GM19468 (cell line): ENCODE data around the gene PDIA5.
A peak's percentile ranks its signal among the peaks of the same experiment; 100 is the strongest.

Source experiments
- ATAC-seq: cut with Tn5 transposase; IDR thresholded peaks from one replicate; pipeline ENCODE4 v1.9.1; 2021; ENCODE audit warnings: mild to moderate bottlenecking, moderate library complexity, moderate number of reproducible peaks; ENCODE audit not compliant: unreplicated experiment; ENCODE audit errors: extremely low read depth

Gene PDIA5

GRCh38 chr3:123066896-123067688 is at the start of gene PDIA5:
PDIA5 (plus strand) TSS chr3:123067025; CDS start chr3:123067165, 140 bp downstream.
- peak; percentile 69 for ATAC-seq

GRCh38 chr3:123018683-123019082 is 48.1 kb upstream of the PDIA5 start:
- ATAC-seq: no peak

- ATAC-seq: no peak
Measured at GRCh38 chr3:123019161-123019560, 47.7 kb upstream of the PDIA5 start.

GRCh38 chr3:123019591-123019990 is 47.2 kb upstream of the PDIA5 start:
- ATAC-seq: no peak

- ATAC-seq: no peak
Measured at GRCh38 chr3:123020709-123021108, 46.1 kb upstream of the PDIA5 start.

GRCh38 chr3:123021388-123021787 is 45.4 kb upstream of the PDIA5 start:
- no peak for ATAC-seq

GRCh38 chr3:123021996-123022510 is 44.8 kb upstream of the PDIA5 start:
- no peak for ATAC-seq

- no peak for ATAC-seq
Measured at GRCh38 chr3:123024056-123024455, 42.8 kb upstream of the PDIA5 start.

GRCh38 chr3:123025642-123026521 is 40.9 kb upstream of the PDIA5 start:
- no peak for ATAC-seq

GRCh38 chr3:123026565-123027291 is 40.1 kb upstream of the PDIA5 start:
- no peak for ATAC-seq

- no peak for ATAC-seq
Measured at GRCh38 chr3:123027292-123028232, 39.3 kb upstream of the PDIA5 start, which contains the start of gene SEMA5B. SEMA5B (minus strand) TSS chr3:123027763; CDS start chr3:122961263, 66,500 bp downstream.

- ATAC-seq: no peak
Measured at GRCh38 chr3:123028233-123028828, 38.5 kb upstream of the PDIA5 start.

GRCh38 chr3:123031051-123031450 is 35.8 kb upstream of the PDIA5 start:
- ATAC-seq: no peak

- ATAC-seq: no peak
Measured at GRCh38 chr3:123032057-123032456, 34.8 kb upstream of the PDIA5 start.

GRCh38 chr3:123034120-123034519 is 32.7 kb upstream of the PDIA5 start:
- ATAC-seq: no peak

- ATAC-seq: no peak
Measured at GRCh38 chr3:123034996-123035395, 31.8 kb upstream of the PDIA5 start.

GRCh38 chr3:123036352-123037014 is 30.3 kb upstream of the PDIA5 start:
- ATAC-seq: no peak

GRCh38 chr3:123037015-123037375 is 29.8 kb upstream of the PDIA5 start:
- no peak for ATAC-seq
